Neural progenitor cell (in vitro differentiated cells): ENCODE data around the gene RNASE13.

Experiments used
- EZH2 ChIP-seq: fragments of 200-600 bp; sonication (generic); IDR thresholded peaks from 2 replicates; pipeline ENCODE4 v1.6.1; 2017; ENCODE audit warnings: antibody characterized with exemption, mild to moderate bottlenecking, moderate library complexity
- EZH2phosphoT487 ChIP-seq: fragments of 200-600 bp; sonication (generic); IDR thresholded peaks from 2 replicates; pipeline ENCODE4 v1.6.1; 2017; ENCODE audit warnings: antibody characterized with exemption
- TF ChIP-seq, protein P1 (sequence below): fragments of 200-600 bp; sonication (generic); IDR thresholded peaks from 2 replicates; pipeline ENCODE4 v1.5.1; 2017; ENCODE audit warnings: antibody characterized with exemption, mild to moderate bottlenecking

DNA sequence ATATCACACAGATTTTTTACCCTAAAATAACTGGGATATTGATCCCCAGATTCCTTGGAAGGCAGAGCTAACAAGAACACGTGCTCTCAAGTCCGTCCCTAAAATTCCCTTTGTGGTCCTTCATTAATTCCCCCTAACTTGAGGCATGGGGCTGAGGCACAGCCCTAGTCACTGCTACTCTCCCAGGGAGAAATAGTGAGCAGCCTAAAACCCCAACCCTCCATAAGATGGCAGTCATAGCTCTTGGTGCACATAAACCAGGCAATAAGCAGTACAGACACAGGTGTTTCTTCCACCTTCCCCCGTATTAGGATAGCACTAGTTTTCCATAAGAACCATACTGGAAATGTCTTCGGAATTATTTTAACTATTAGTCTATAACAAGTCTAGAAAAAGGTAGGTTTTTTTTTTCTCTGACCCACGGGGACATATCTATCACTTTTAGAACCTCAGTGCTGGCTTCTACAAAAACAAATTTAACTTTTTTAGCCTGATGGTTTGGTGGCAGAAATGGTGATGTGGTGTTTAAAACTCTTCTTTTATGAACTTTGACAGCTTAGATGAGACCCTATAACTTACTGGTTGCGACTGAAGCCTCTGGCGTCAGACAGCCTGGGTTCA, 32.4 kb upstream of the RNASE13 start:
- TF ChIP-seq, protein P1, sequence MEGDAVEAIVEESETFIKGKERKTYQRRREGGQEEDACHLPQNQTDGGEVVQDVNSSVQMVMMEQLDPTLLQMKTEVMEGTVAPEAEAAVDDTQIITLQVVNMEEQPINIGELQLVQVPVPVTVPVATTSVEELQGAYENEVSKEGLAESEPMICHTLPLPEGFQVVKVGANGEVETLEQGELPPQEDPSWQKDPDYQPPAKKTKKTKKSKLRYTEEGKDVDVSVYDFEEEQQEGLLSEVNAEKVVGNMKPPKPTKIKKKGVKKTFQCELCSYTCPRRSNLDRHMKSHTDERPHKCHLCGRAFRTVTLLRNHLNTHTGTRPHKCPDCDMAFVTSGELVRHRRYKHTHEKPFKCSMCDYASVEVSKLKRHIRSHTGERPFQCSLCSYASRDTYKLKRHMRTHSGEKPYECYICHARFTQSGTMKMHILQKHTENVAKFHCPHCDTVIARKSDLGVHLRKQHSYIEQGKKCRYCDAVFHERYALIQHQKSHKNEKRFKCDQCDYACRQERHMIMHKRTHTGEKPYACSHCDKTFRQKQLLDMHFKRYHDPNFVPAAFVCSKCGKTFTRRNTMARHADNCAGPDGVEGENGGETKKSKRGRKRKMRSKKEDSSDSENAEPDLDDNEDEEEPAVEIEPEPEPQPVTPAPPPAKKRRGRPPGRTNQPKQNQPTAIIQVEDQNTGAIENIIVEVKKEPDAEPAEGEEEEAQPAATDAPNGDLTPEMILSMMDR, result peak; percentile 38
- TF ChIP-seq EZH2 (no peak), EZH2phosphoT487 (no peak)
